ENCODE data around the gene SAFB2.
A peak's percentile ranks its signal among the peaks of the same experiment; 100 is the strongest.

Gene SAFB2

DNA sequence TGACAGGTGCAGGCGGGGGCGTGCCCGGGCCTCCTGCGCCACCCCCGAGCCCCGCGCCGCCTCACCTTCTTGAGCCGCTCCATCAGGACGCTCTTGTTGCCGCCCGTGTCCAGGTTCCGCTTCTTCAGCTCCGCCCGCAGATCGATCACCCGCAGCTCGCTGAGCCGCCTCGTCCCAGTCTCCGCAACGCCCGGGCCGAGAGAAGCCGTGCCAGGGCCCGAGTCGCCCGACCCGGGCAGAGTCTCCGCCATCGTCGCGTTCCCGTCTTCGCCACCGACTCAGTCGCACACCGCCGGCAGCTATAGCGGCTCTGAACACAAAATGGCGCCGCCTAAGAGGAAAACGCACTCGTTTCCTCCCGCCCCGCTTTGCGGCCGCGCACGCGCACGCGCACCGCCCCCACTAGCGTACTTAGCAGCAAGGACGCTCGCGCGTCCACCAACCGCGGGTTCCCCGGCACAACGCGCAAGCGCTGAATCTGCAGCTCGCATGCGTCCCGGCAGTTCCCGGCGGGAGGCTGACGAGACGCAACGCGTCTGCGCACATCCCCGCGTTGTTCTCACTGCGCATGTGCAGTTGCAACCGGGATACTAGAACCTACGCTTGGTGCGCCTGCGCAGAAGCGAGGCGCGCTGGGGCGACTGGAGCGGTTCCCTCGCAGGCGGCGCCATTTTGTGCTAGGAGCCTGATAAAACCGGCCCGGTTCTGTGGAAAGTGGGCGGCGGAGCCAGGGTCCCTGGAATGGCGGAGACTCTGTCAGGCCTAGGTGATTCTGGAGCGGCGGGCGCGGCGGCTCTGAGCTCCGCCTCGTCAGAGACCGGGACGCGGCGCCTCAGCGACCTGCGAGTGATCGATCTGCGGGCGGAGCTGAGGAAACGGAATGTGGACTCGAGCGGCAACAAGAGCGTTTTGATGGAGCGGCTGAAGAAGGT lies at the start of gene SAFB2, which contains the start of gene SAFB:
Gene SAFB2 (minus strand): TSS at position 312 of the 932 bp plus-strand sequence. CDS start 61 bp downstream, at position 251.
Gene SAFB (plus strand): TSS at position 619 of the 932 bp plus-strand sequence. CDS start 123 bp downstream, at position 742.
- TF ChIP-seq, protein P1, sequence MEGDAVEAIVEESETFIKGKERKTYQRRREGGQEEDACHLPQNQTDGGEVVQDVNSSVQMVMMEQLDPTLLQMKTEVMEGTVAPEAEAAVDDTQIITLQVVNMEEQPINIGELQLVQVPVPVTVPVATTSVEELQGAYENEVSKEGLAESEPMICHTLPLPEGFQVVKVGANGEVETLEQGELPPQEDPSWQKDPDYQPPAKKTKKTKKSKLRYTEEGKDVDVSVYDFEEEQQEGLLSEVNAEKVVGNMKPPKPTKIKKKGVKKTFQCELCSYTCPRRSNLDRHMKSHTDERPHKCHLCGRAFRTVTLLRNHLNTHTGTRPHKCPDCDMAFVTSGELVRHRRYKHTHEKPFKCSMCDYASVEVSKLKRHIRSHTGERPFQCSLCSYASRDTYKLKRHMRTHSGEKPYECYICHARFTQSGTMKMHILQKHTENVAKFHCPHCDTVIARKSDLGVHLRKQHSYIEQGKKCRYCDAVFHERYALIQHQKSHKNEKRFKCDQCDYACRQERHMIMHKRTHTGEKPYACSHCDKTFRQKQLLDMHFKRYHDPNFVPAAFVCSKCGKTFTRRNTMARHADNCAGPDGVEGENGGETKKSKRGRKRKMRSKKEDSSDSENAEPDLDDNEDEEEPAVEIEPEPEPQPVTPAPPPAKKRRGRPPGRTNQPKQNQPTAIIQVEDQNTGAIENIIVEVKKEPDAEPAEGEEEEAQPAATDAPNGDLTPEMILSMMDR (IDR thresholded peaks at IDR 0.05; ENCODE audit: borderline replicate concordance, control extremely low read depth, extremely low read depth, insufficient read depth, missing control alignments) = no peak
- DNase-seq (ENCODE audit: low spot score) = peak; percentile 99
- in situ Hi-C loops (cut with MboI; ENCODE audit: low sequenced_read_pairs, unreplicated experiment) = no loop called here

DNA sequence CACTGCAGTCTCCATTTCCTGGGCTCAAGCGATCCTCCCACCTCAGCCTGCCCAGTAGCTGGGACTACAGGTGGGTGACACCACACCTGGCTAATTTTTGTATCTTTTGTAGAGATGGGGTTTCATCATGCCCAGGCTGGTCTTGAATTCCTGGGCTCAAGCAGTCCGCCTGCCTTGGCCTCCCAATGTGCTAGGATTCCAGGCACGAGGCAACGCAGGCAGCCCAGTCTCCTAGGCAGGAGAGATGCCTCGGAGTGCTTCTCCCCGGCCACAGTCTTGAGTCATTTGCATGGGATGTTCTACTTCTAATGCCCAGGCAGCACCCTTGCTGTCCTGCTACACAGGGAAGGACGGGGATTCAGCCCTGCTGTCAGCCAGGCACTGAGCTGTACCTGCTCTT lies 49.0 kb upstream of the SAFB2 start:
- TF ChIP-seq, protein P1 (IDR thresholded peaks at IDR 0.05; ENCODE audit: borderline replicate concordance, control extremely low read depth, extremely low read depth, insufficient read depth, missing control alignments) = no peak
- in situ Hi-C loops (cut with MboI; ENCODE audit: low sequenced_read_pairs, unreplicated experiment) = no loop called here
- no peak for DNase-seq (ENCODE audit: low spot score)

- TF ChIP-seq, protein P1 (IDR thresholded peaks at IDR 0.05; ENCODE audit: borderline replicate concordance, control extremely low read depth, extremely low read depth, insufficient read depth, missing control alignments) = no peak
- no peak for DNase-seq (ENCODE audit: low spot score)
- in situ Hi-C loops (cut with MboI; ENCODE audit: low sequenced_read_pairs, unreplicated experiment) = no loop called here
Measured at GRCh38 chr19:5669212-5669611, 46.6 kb upstream of the SAFB2 start.

DNA sequence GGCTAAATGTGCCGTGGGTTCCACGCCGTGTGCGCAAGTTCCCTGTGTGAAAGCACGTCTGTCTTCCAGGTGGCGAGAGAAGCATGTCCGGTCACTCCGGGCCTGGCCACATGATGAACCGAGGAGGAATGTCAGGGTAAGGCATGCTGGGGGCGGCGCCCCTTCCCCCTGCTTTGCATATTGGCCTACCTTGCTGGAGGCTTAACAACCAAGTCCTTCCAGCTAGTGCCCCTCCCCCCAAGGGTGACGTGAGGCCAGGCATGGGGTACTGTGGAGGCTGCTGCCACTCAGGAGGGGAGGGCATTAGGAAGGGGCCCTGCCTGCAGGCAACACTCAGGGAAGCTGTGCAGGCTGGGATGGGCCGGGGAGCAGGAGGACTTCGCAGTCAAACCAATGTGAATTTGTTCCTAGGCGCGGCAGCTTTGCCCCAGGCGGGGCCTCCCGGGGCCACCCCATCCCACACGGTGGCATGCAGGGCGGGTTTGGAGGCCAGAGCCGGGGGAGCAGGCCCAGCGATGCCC lies 45.2 kb upstream of the SAFB2 start:
- in situ Hi-C loops (cut with MboI; ENCODE audit: low sequenced_read_pairs, unreplicated experiment) = no loop called here
- TF ChIP-seq, protein P1 (IDR thresholded peaks at IDR 0.05; ENCODE audit: borderline replicate concordance, control extremely low read depth, extremely low read depth, insufficient read depth, missing control alignments) = no peak
- DNase-seq (ENCODE audit: low spot score) = no peak

DNA sequence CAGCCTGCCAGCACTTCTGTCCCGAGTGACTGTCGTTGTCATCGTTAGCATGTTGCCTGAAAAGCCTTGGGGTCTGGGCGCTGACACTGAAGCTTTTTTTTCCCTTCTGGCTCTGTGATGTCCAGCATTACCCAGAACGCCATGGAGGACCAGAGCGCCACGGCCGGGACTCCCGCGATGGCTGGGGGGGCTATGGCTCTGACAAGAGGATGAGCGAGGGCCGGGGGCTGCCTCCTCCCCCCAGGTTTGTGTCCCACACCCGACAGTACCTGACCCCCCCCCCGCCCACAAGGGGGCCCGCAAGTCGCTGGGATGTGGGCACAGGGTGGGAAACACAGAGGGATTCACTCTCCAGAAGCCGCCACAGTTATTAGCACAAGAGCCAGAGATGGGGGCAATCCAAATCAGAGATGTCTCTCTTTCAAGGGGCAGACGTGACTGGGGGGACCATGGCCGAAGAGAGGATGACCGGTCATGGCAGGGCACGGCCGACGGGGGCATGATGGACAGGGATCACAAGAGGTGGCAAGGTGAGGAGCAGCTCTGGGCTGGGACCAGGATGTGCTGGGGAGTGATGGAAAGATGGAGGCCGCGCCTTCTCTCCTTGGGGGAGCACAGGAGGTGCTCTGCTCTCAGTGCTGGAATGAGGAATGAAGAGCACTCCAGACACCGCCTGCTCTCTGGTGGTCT lies 44.5 kb upstream of the SAFB2 start:
- in situ Hi-C loops (cut with MboI; ENCODE audit: low sequenced_read_pairs, unreplicated experiment) = no loop called here
- DNase-seq (ENCODE audit: low spot score) = no peak
- TF ChIP-seq, protein P1 (IDR thresholded peaks at IDR 0.05; ENCODE audit: borderline replicate concordance, control extremely low read depth, extremely low read depth, insufficient read depth, missing control alignments) = no peak

- in situ Hi-C loops (cut with MboI; ENCODE audit: low sequenced_read_pairs, unreplicated experiment) = no loop called here
- TF ChIP-seq, protein P1 (IDR thresholded peaks at IDR 0.05; ENCODE audit: borderline replicate concordance, control extremely low read depth, extremely low read depth, insufficient read depth, missing control alignments) = no peak
- no peak for DNase-seq (ENCODE audit: low spot score)
Measured at GRCh38 chr19:5665781-5666513, 43.4 kb upstream of the SAFB2 start.
